Thyroid gland (tissue), 4 donors: ENCODE measurements around the gene PLD4. TPM values are rescaled to one million over a fixed set of nuclear protein-coding genes. Genes with fewer than 3 reads are reported as not detected.
A peak's percentile ranks its signal among the peaks of the same experiment; 100 is the strongest.

Experiments used
- DNase-seq, 2 donors: peaks; one replicate each; pipeline ENCODE4 v3.0.0-alpha.2; 2019
- H3K27ac ChIP-seq, 3 donors: fragments of 200-600 bp; sonication (generic); 1 replicate in 2 of 3; 2 replicates in 1 of 3; pipeline ENCODE4 v1.5.1; 2016 to 2019; ENCODE audit warnings: mild to moderate bottlenecking in 1 of 3, moderate library complexity in 1 of 3
- H3K27me3 ChIP-seq: fragments of 200-600 bp; sonication (generic); one replicate; pipeline ENCODE4 v1.5.1; 2019
- H3K36me3 ChIP-seq, 2 donors: fragments of 200-600 bp; sonication (generic); one replicate each; pipeline ENCODE4 v1.5.1; 2016 to 2019
- H3K4me1 ChIP-seq, 2 donors: fragments of 200-600 bp; sonication (generic); one replicate each; pipeline ENCODE4 v1.5.1; 2017 to 2019
- H3K4me3 ChIP-seq, 3 donors: fragments of 200-600 bp; sonication (generic); replicated peaks in 1 of 3; 1 replicate in 2 of 3; 2 replicates in 1 of 3; pipeline ENCODE4 v1.5.1; 2016; ENCODE audit warnings: mild to moderate bottlenecking in 1 of 3
- H3K9me3 ChIP-seq: fragments of 200-600 bp; sonication (generic); one replicate; pipeline ENCODE4 v1.5.1; 2017
- POLR2A ChIP-seq, 2 donors: fragments of 450-650 bp; IDR thresholded peaks; one replicate each; pipeline ENCODE4 v1.6.1; 2017; ENCODE audit warnings: antibody characterized with exemption in 2 of 2, mild to moderate bottlenecking in 2 of 2, moderate library complexity in 1 of 2
- WGBS, 2 donors: methylation state at CpG; one replicate each; pipeline ENCODE4 v1.1.5; 2017; 5-methylcytosine and 5-hydroxymethylcytosine counted together
- intact Hi-C: fragments of 100-400 bp; cut with DNase I; formaldehyde crosslinking; loops from one replicate; pipeline ENCODE4 v1.15.1; 2023
- total RNA-seq, 4 donors: library from RNA; depleted of rRNA; stranded (reverse); fragments of >200 nt; gene quantifications; one replicate each; pipeline ENCODE4 v1.2.3, GENCODE V29; 2016
- TF ChIP-seq, protein P1 (sequence below), 6 experiments: fragments of 200-600 bp in 3 of 6; fragments of 450-650 bp in 3 of 6; sonication (generic) in 3 of 6; IDR thresholded peaks; one replicate each; pipeline ENCODE4 v1.5.1; 2016 to 2019; ENCODE audit warnings: antibody characterized with exemption in 6 of 6, mild to moderate bottlenecking in 2 of 6, inconsistent platforms in 1 of 6, moderate library complexity in 1 of 6

PLD4 gene
- total RNA-seq, 4 donors from 2014 or later, result 0.13 to 0.33 TPM; not detected in 2

DNA sequence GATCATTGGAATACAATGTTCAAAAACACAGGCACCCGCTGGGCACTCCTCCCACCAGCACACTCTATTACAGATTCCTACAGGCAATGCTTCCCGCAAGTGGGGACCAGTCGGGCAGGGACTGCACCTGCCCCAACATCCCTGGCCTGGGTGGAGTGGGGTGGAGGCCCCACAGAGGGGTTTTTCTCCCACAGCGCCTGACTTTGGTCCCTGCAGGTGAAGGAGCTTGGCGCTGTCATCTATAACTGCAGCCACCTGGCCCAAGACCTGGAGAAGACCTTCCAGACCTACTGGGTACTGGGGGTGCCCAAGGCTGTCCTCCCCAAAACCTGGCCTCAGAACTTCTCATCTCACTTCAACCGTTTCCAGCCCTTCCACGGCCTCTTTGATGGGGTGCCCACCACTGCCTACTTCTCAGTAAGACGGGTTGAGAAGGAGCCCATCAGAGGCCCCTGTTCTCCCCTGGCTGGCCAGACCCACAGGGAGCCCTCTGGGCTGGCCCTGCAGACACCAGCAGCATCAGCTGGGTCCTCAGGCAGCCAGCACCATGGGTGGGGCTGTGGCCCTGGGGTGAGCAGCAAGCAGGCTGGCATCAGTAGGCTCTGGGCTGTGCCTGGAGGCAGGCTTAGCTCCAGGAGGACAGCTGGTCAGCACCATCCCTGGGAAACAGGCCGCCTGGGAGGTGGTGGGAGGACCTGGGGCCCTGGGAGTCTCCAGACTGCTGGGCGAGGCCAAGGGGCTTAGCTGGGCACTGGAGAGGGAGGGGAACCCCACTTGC, 6.0 kb downstream of the PLD4 start:
- peak in 1 of 2 donors; percentile 2 for DNase-seq
- Histone ChIP-seq H3K27me3 (no peaks in the 10 kb centered on the region), H3K27ac (no peak overlapping the region), H3K4me1 (peaks cover 14 to 31% of the 10 kb centered on the region in 2 donors), H3K4me3 (no peak overlapping the region), H3K36me3 (no peaks in the 10 kb centered on the region), H3K9me3 (no peaks in the 10 kb centered on the region)
- no peak for TF ChIP-seq POLR2A (IDR thresholded peaks at IDR 0.05)
- TF ChIP-seq, protein P1, sequence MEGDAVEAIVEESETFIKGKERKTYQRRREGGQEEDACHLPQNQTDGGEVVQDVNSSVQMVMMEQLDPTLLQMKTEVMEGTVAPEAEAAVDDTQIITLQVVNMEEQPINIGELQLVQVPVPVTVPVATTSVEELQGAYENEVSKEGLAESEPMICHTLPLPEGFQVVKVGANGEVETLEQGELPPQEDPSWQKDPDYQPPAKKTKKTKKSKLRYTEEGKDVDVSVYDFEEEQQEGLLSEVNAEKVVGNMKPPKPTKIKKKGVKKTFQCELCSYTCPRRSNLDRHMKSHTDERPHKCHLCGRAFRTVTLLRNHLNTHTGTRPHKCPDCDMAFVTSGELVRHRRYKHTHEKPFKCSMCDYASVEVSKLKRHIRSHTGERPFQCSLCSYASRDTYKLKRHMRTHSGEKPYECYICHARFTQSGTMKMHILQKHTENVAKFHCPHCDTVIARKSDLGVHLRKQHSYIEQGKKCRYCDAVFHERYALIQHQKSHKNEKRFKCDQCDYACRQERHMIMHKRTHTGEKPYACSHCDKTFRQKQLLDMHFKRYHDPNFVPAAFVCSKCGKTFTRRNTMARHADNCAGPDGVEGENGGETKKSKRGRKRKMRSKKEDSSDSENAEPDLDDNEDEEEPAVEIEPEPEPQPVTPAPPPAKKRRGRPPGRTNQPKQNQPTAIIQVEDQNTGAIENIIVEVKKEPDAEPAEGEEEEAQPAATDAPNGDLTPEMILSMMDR (IDR thresholded peaks at IDR 0.05), result no peak
- WGBS, 2 donors, result 85 to 90% methylated on average over 5 to 9 of the region's 10 CpGs
- intact Hi-C loops, result no loop called here

DNA sequence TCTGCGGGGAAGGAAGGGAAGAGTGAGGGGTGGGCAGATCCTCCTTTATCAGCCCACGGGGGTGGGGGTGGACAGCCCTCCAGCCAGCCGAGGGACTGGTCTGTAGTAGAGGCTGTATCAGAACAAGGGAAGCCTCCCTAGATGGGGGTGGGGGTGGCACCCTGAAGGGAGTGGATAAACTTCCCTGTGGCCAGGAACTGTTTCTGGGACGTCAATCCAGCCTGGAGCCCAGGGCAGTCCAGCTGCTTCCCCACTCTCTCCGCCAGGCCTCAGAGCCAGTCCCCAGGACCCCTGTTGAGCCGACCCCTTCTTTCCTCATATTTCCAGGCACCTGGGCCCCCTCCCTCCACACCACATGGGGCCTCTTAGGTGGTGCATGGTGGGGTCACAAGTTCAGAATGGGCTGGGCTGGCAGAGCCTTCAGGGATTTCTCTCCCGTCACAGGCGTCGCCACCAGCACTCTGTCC, 6.7 kb downstream of the PLD4 start:
- intact Hi-C loops, result no loop called here
- H3K4me1 ChIP-seq, result peaks cover 17 to 34% of the 10 kb centered on the region in 2 donors
- TF ChIP-seq, protein P1 (IDR thresholded peaks at IDR 0.05), result no peak
- no peak for TF ChIP-seq POLR2A (IDR thresholded peaks at IDR 0.05)
- no peaks in the 10 kb centered on the region for H3K36me3 ChIP-seq
- DNase-seq, result no peak
- H3K9me3 ChIP-seq, result no peaks in the 10 kb centered on the region
- no peak overlapping the region for H3K4me3 ChIP-seq
- H3K27ac ChIP-seq, result no peak overlapping the region
- 80 to 96% methylated on average over 3 to 9 of the region's 9 CpGs for WGBS, 2 donors
- no peaks in the 10 kb centered on the region for H3K27me3 ChIP-seq

DNA sequence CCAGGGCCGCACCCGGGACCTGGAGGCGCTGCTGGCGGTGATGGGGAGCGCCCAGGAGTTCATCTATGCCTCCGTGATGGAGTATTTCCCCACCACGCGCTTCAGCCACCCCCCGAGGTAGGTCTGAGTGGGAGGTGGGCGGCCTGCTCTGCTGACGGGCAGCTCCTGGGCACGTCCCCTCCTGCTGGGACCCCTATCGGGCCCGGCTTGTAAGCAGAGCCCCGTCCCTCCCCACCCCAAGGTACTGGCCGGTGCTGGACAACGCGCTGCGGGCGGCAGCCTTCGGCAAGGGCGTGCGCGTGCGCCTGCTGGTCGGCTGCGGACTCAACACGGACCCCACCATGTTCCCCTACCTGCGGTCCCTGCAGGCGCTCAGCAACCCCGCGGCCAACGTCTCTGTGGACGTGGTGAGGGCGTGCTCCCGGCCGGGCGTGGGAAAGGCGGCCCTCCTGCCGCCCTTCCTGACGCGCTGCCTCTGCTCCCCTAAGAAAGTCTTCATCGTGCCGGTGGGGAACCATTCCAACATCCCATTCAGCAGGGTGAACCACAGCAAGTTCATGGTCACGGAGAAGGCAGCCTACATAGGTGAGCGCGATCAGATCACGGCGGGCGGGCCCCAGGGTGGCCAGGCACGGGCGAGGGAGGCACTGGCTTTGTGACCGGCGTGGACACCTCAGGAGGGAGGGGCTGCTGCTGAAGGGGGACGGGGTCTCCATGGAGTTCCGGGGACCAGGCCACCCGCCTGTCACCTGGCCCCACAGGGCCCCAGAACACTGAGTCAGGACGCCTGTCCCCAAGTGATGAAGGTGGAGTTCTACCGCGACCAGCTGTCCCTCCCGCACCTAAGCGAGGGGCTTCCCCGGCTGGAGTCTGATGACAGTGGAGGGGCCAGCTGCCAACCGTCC, 7.3 kb downstream of the PLD4 start:
- Histone ChIP-seq H3K9me3 (no peaks in the 10 kb centered on the region), H3K4me1 (peaks cover 17 to 34% of the 10 kb centered on the region in 2 donors), H3K27ac (no peak overlapping the region), H3K4me3 (no peak overlapping the region), H3K27me3 (no peaks in the 10 kb centered on the region), H3K36me3 (no peaks in the 10 kb centered on the region)
- intact Hi-C loops, result no loop called here
- 57 to 66% methylated on average over 22 to 47 of the region's 64 CpGs for WGBS, 2 donors
- no peak for DNase-seq
- no peak for TF ChIP-seq POLR2A (IDR thresholded peaks at IDR 0.05)
- TF ChIP-seq, protein P1 (IDR thresholded peaks at IDR 0.05), result no peak

DNA sequence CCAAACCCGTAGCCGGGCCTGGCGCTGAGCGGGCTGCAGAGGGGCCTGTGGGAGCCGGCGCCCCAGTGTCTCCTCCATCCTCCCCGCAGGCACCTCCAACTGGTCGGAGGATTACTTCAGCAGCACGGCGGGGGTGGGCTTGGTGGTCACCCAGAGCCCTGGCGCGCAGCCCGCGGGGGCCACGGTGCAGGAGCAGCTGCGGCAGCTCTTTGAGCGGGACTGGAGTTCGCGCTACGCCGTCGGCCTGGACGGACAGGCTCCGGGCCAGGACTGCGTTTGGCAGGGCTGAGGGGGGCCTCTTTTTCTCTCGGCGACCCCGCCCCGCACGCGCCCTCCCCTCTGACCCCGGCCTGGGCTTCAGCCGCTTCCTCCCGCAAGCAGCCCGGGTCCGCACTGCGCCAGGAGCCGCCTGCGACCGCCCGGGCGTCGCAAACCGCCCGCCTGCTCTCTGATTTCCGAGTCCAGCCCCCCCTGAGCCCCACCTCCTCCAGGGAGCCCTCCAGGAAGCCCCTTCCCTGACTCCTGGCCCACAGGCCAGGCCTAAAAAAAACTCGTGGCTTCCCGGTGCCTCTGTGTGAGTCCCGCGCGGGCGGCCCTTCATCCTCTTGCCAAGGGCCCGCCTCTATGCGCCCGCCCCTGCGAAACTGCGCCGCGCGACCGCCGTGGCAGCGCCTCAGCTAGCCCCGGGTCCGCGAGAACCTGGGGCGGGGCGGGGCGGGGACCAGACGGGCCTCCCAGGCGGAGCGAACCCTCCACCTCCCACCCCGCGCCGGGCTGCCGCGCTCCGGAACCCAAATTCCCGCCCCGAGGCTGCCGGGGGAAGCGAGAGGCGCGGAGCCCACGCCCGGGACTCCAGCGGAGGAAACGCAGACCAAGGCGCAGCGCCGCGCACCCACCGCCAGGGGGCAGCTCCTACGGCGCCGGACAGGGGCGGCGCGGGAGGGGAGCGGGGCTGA, 8.3 kb downstream of the PLD4 start:
- Histone ChIP-seq H3K4me1 (peaks cover 17 to 34% of the 10 kb centered on the region in 2 donors), H3K36me3 (no peaks in the 10 kb centered on the region), H3K9me3 (no peaks in the 10 kb centered on the region), H3K27me3 (no peaks in the 10 kb centered on the region), H3K4me3 (peak overlapping the region in 2 of 3 donors; percentile 47 to 52), H3K27ac (peak overlapping the region in 2 of 3 donors; percentile 41 to 55)
- peak; percentile 84 to 88 for DNase-seq
- TF ChIP-seq, protein P1 (IDR thresholded peaks at IDR 0.05), result peak in 5 of 6 experiments; percentile 27 to 85 (median 74)
- TF ChIP-seq POLR2A (IDR thresholded peaks at IDR 0.05), result no peak
- WGBS, 2 donors, result 10% methylated on average over 34 of the region's 100 CpGs; no CpG with 5 or more reads in 1 of the 2 donors
- intact Hi-C loops, result no loop called here
